ENCODE results near the gene GPR137. TPM values are rescaled to one million over a fixed set of nuclear protein-coding genes. Genes with fewer than 3 reads are reported as not detected.

The GPR137 gene
- total and polyA plus RNA-seq, 10 of the 15 experiments (the other 5 are each of a cell fraction or from before 2014, with no cell fraction given): 0.37 to 29.2 (median 13.8) TPM

- under 1% methylated on average over 43 of the region's 46 CpGs for WGBS (ENCODE audit: insufficient coverage, insufficient replicate concordance, low lambda C conversion rate, missing lambda C conversion rate)
- no peak for TF ChIP-seq EGR1 (IDR thresholded peaks at IDR 0.05; ENCODE audit: borderline replicate concordance in 1 of 2, low read depth in 2 of 2, low read length in 2 of 2)
- TF ChIP-seq JUNB (IDR thresholded peaks at IDR 0.05): 0 out of 2 replicates have a peak, but pooled peaks have one; percentile 12
- TF ChIP-seq NR2C2 (IDR thresholded peaks at IDR 0.05; ENCODE audit: borderline replicate concordance, control insufficient read depth, insufficient read length, low read depth): no peak
- TF ChIP-seq SIN3A (IDR thresholded peaks at IDR 0.05; ENCODE audit: low read depth, low read length): peak; percentile 75; the same call in 1 of the 2 replicates
- 0 out of 2 replicates have a peak, but pooled peaks have one; percentile 46 for TF ChIP-seq CHD1 (IDR thresholded peaks at IDR 0.05; ENCODE audit: low read depth, low read length)
- TF ChIP-seq E4F1 (IDR thresholded peaks at IDR 0.05; ENCODE audit: borderline replicate concordance, partially characterized antibody): no peak
- no peak for TF ChIP-seq CHD4 (IDR thresholded peaks at IDR 0.05)
- TF ChIP-seq SMAD1 (IDR thresholded peaks at IDR 0.05; ENCODE audit: low read depth, partially characterized antibody): no peak
- peak; percentile 89 to 94 (median 93); a peak in 5 of 6 replicates for TF ChIP-seq CTCF (IDR thresholded peaks at IDR 0.05 in 2 of 3, conservative IDR thresholded peaks at IDR 0.05 in 1 of 3; ENCODE audit: control insufficient read depth in 2 of 3, extremely low read depth in 1 of 3, insufficient read depth in 1 of 3, low read depth in 3 of 3, low read length in 3 of 3)
- peak; percentile 69 for TF ChIP-seq EED (IDR thresholded peaks at IDR 0.05; ENCODE audit: low read depth)
- no peak for TF ChIP-seq CEBPZ (IDR thresholded peaks at IDR 0.05; ENCODE audit: low read depth, low read length)
- no peak for TF ChIP-seq CEBPB (IDR thresholded peaks at IDR 0.05; ENCODE audit: borderline replicate concordance in 1 of 2, low read depth in 2 of 2, low read length in 2 of 2)
These were observed 18.8 kb downstream of the GPR137 start for GRCh38 chr11:64304316-64305072.

More at GRCh38 chr11:64304316-64305072, 18.8 kb downstream of the GPR137 start:
- in situ Hi-C loops (cut with MboI): loop anchor here (5.0 kb wide), 1 partner anchor 102 kb away; no protein-coding TSS in a partner anchor
- Histone ChIP-seq H3K4me2 (ENCODE audit: control insufficient read depth, insufficient read depth) (peak overlapping the region; percentile 46), H3K4me1 (ENCODE audit: control insufficient read depth, insufficient read depth, low read length) (peaks cover 27% of the 10 kb centered on the region), H3K79me2 (ENCODE audit: control insufficient read depth, insufficient read depth, low read length) (peaks cover 22% of the 10 kb centered on the region), H3K9ac (ENCODE audit: control insufficient read depth, insufficient read depth, low read length) (peak overlapping the region; percentile 81), H3K4me3 (peak overlapping the region; percentile 72), H4K20me1 (ENCODE audit: control insufficient read depth, insufficient read depth) (no peaks in the 10 kb centered on the region), H3K9me3 (replicated peaks; ENCODE audit: control insufficient read depth, insufficient read depth, low read length) (no peaks in the 10 kb centered on the region), H2AFZ (ENCODE audit: control insufficient read depth, low read depth, low read length) (peak overlapping the region; percentile 63), H3K36me3 (ENCODE audit: control insufficient read depth in 2 of 2, insufficient read depth in 2 of 2, low read length in 1 of 2) (peaks cover 0 to 3% of the 10 kb centered on the region in 2 experiments; a peak in 2 of 4 replicates), H3K27me3 (replicated peaks in 1 of 2; ENCODE audit: control insufficient read depth in 2 of 2, insufficient read depth in 2 of 2, low read length in 1 of 2) (peaks cover 5 to 13% of the 10 kb centered on the region in 2 experiments; a peak in 3 of 4 replicates), H3K27ac (ENCODE audit: control insufficient read depth, insufficient read depth) (peak overlapping the region; percentile 90)
- peak; percentile 72 for ATAC-seq
- CTCF ChIA-PET: interaction anchor here (0.7 to 5.8 kb wide), 32 partner anchors 12 to 346 kb away, joined by 3 to 238 read pairs (median 4); partner anchors contain the start of genes BAD, CCDC88B, FERMT3 and FKBP2
- RAD21 ChIA-PET (ENCODE audit: unreplicated experiment): interaction anchor here (0.6 to 5.8 kb wide), 18 partner anchors 13 to 348 kb away, joined by 3 to 125 read pairs (median 6); partner anchors contain the start of genes FERMT3, FKBP2, GPR137 and NUDT22
- DNase-seq (ENCODE audit: low read depth, low spot score): peak; percentile 78
- SMC1A ChIA-PET (ENCODE audit: uncharacterized antibody, unreplicated experiment): interaction anchor here (0.7 to 5.7 kb wide), 12 partner anchors 13 to 152 kb away, joined by 3 to 98 read pairs (median 4); partner anchors contain the start of genes FERMT3, FKBP2, PRDX5 and TRMT112
- peak; percentile 99 for FAIRE-seq
- intact Hi-C loops (cut with micrococcal nuclease; ENCODE audit: unreplicated experiment): loop anchor here (1.0 to 5.0 kb wide), 4 partner anchors 36 to 632 kb away; partner anchors contain the start of genes ATL3, CCDC88B and FKBP2
- POLR2A ChIA-PET: interaction anchor here (0.6 to 5.8 kb wide), 26 partner anchors 12 to 346 kb away, joined by 3 to 70 read pairs (median 6); partner anchors contain the start of genes BAD, CCDC88B, FERMT3 and FKBP2
- TSS peak; percentile 99 for BruUV-seq (replicated peaks)
